Lower lobe of right lung (tissue), 2 donors: ENCODE data around the gene ZNF143. TPM values are rescaled to one million over a fixed set of nuclear protein-coding genes. Genes with fewer than 3 reads are reported as not detected.

Experiments
- ATAC-seq, 2 donors: fragments of 200-7000 bp; cut with Tn5 transposase; one replicate each; pipeline ENCODE4 v1.9.1; 2020 to 2022; ENCODE audit warnings: mild to moderate bottlenecking in 2 of 2, moderate library complexity in 2 of 2
- DNase-seq: peaks from one replicate; pipeline ENCODE4 v3.0.0-alpha.2; 2020
- H3K27ac ChIP-seq: fragments of 200-600 bp; one replicate; pipeline ENCODE4 v1.8.0; 2022
- H3K27me3 ChIP-seq: fragments of 200-600 bp; one replicate; pipeline ENCODE4 v1.8.0; 2022; ENCODE audit warnings: low read depth
- H3K36me3 ChIP-seq: fragments of 200-600 bp; one replicate; pipeline ENCODE4 v1.8.0; 2022; ENCODE audit warnings: mild to moderate bottlenecking
- H3K4me1 ChIP-seq: fragments of 200-600 bp; one replicate; pipeline ENCODE4 v1.8.0; 2022
- H3K4me3 ChIP-seq: fragments of 200-600 bp; one replicate; pipeline ENCODE4 v1.8.0; 2022; ENCODE audit warnings: mild to moderate bottlenecking
- H3K9me3 ChIP-seq: fragments of 200-600 bp; one replicate; pipeline ENCODE4 v1.8.0; 2022
- CTCF ChIP-seq: fragments of 200-600 bp; IDR thresholded peaks from one replicate; pipeline ENCODE4 v1.8.0; 2022; ENCODE audit warnings: antibody characterized with exemption, mild to moderate bottlenecking
- intact Hi-C: fragments of 100-400 bp; cut with DNase I; formaldehyde crosslinking; loops from one replicate; pipeline ENCODE4 v1.11.0; 2022
- total RNA-seq: library from RNA; stranded (reverse); fragmentation: NEBNext Ultra II Directional; extraction: Animal tissue kit (Norgen Biotek cat#: 25700); gene quantifications from one replicate; pipeline ENCODE4 v1.2.1, GENCODE V29; 2021
- donor health status: DM: no; HTN: yes; CAD: no; lungs with severe emphysema.

ZNF143 gene
- total RNA-seq, 1 donor from 2014 or later = 34.0 TPM

GRCh38 chr11:9567401-9567800 lies 106.6 kb downstream of the ZNF143 start:
- Histone ChIP-seq H3K4me1 (peaks cover 39% of the 10 kb centered on the region), H3K27ac (peak overlapping the region; percentile 94)
- intact Hi-C loops = no loop called here

DNA sequence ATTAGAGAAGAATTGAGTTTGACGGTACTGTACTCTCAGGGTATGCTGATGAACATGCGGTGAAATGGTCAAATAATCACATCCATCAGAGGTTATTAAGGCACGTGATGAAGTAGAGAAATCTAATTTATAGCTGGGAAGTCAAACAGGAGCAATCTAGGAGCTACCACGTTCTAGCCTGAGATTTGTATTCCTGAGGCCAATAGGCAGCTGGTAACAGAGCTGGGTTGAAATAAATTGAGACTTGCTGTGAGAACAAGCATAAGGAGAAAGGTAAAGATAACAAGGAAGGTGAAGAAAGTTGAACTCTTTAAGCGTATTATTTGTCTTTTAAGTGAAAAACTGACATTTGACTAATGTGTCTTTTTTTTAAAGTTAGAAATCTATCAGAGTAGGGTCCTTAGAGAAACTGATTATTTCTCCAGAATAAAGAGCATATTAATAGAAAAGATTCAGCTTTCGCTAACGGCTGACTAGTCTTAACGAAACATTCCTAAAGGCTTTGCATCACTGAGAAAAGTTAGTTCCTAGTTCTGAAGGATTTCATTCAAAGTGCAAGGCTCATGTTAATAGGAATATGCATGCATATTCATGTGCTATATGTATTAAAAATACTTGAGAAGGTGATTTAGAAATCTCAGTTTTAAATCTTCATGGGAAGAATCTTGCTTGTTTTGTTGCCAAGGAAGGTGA lies 107.5 kb downstream of the ZNF143 start:
- TF ChIP-seq CTCF = no peak
- ATAC-seq = no peak
- DNase-seq = no peak
- peaks cover 43% of the 10 kb centered on the region for H3K4me1 ChIP-seq
- no peaks in the 10 kb centered on the region for H3K27me3 ChIP-seq
- H3K9me3 ChIP-seq = no peaks in the 10 kb centered on the region
- H3K36me3 ChIP-seq = no peaks in the 10 kb centered on the region
- H3K27ac ChIP-seq = peak overlapping the region; percentile 94
- H3K4me3 ChIP-seq = no peak overlapping the region
- intact Hi-C loops = no loop called here

More at GRCh38 chr11:9567401-9567800, 106.6 kb downstream of the ZNF143 start:
- H3K9me3 ChIP-seq = no peaks in the 10 kb centered on the region
- no peak for ATAC-seq
- H3K4me3 ChIP-seq = no peak overlapping the region
- no peak for TF ChIP-seq CTCF
- no peaks in the 10 kb centered on the region for H3K27me3 ChIP-seq
- no peaks in the 10 kb centered on the region for H3K36me3 ChIP-seq
- no peak for DNase-seq

GRCh38 chr11:9568854-9569587 lies 108.2 kb downstream of the ZNF143 start:
- H3K27me3 ChIP-seq = no peaks in the 10 kb centered on the region
- intact Hi-C loops = no loop called here
- peaks cover 43% of the 10 kb centered on the region for H3K4me1 ChIP-seq
- peak overlapping the region; percentile 94 for H3K27ac ChIP-seq
- DNase-seq = peak; percentile 61
- TF ChIP-seq CTCF = no peak
- no peaks in the 10 kb centered on the region for H3K36me3 ChIP-seq
- H3K4me3 ChIP-seq = peak overlapping the region; percentile 22
- ATAC-seq = peak; percentile 74
- H3K9me3 ChIP-seq = no peaks in the 10 kb centered on the region

DNA sequence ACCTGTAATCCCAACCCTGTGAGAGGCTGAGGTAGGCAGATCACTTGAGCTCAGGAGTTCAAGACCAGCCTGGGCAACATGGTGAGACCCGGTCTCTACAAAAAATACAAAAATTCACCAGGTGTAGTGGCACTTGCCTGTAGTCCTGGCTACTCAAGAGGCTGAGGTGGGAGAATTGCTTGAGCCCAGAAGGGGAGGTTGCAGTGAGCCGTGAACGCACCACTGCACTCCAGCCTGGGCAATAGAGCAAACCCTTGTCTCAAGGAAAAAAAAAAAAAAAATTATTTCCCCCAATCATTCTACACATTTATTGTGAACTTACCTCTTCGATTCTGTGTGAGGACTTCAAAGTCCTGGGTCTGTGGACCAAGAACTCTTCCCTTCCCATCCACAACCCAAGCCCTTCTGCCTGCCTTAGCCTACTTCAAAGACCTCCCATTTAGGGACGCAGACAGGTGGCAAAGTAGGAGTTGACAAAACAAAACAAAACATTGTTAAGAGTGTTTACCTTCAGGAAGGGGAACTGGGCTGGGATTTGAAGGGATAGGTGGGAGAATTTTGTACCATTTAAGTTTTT lies 108.9 kb downstream of the ZNF143 start:
- ATAC-seq (no peak), DNase-seq (no peak)
- no peaks in the 10 kb centered on the region for H3K27me3 ChIP-seq
- intact Hi-C loops = no loop called here
- H3K36me3 ChIP-seq = no peaks in the 10 kb centered on the region
- peaks cover 44% of the 10 kb centered on the region for H3K4me1 ChIP-seq
- H3K27ac ChIP-seq = peak overlapping the region; percentile 94
- H3K4me3 ChIP-seq = no peak overlapping the region
- no peak for TF ChIP-seq CTCF
- no peaks in the 10 kb centered on the region for H3K9me3 ChIP-seq

DNA sequence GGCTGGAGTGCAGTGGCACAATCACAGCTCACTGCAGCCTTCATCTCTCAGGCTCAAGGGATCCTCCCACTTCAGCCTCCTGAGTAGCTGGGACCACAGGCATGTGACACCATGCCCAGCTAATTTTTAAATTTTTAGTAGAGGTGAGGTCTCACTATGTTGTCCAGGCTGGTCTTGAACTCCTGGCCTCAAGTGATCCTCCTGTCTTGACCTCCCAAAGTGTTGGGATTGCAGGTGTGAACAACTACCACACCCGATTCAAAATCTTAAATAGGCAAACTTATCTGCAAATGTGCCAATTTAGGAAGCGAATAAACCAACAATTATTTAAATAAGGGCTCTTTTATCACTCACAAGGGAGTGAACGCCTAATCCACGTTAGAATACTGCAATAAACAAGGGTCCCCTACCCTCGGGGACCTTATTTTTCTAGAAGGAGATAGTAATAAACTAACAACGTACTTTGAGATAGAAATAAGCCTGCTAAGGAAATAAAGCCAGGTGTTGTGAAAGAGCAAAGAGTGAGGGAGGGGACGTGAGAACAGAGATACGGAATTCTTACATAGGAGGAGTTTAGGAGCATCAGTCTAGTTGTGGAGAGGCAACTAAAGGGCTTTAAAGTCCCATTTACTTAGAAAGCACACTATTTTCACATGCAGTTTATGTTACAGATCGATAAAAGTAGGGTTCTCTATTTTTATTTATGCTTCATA lies 109.7 kb downstream of the ZNF143 start:
- Histone ChIP-seq H3K4me3 (no peak overlapping the region), H3K27me3 (no peaks in the 10 kb centered on the region), H3K36me3 (no peaks in the 10 kb centered on the region), H3K4me1 (peaks cover 52% of the 10 kb centered on the region), H3K9me3 (no peaks in the 10 kb centered on the region), H3K27ac (peak overlapping the region; percentile 94)
- ATAC-seq (no peak), DNase-seq (no peak)
- intact Hi-C loops = no loop called here
- no peak for TF ChIP-seq CTCF
